OCI-M2 (cell line): Measurements from ENCODE around the gene OPN5.

Source experiments
- DNase-seq: peaks from one replicate; lab custom pipeline; 2025; ENCODE audit not compliant: unreplicated experiment; lab: John Stamatoyannopoulos, UW

OPN5 gene

GRCh38 chr6:47852727-47853126, 70.9 kb downstream of the OPN5 start:
- no peak for DNase-seq

- DNase-seq: no peak
These were observed 71.9 kb downstream of the OPN5 start for GRCh38 chr6:47853766-47854165.

- no peak for DNase-seq
These were observed 73.1 kb downstream of the OPN5 start for GRCh38 chr6:47854971-47855370.

- DNase-seq: no peak
These were observed 77.3 kb downstream of the OPN5 start for GRCh38 chr6:47859175-47859574.

- no peak for DNase-seq
These were observed 80.9 kb downstream of the OPN5 start for GRCh38 chr6:47862731-47863130.

GRCh38 chr6:47865206-47865605, 83.4 kb downstream of the OPN5 start:
- DNase-seq: no peak

- DNase-seq: no peak
These were observed 93.8 kb downstream of the OPN5 start for GRCh38 chr6:47875593-47875992.
